Mesodermal cell (in vitro differentiated cells): ENCODE results near the gene IFNAR2.
"Not testable (repeated sequence)": the region's sequence is repeated elsewhere in the genome, so short reads cannot be mapped to it uniquely, and the experiment has no call there.

ENCODE experiments used
- H3K27ac ChIP-seq: 2 replicates; pipeline ENCODE4 v1.7.0; 2013; ENCODE audit warnings: mild to moderate bottlenecking, low read depth, low read length, moderate library complexity; ENCODE audit not compliant: severe bottlenecking
- H3K36me3 ChIP-seq: 2 replicates; pipeline ENCODE4 v1.7.1; 2013; ENCODE audit warnings: mild to moderate bottlenecking, low read length, moderate library complexity; ENCODE audit not compliant: control insufficient read depth, insufficient read depth
- H3K4me1 ChIP-seq: one replicate; pipeline ENCODE4 v1.7.1; 2013; ENCODE audit warnings: mild to moderate bottlenecking, low read length; ENCODE audit not compliant: insufficient read depth, control insufficient read depth, poor library complexity, severe bottlenecking
- H3K4me3 ChIP-seq: 2 replicates; pipeline ENCODE4 v1.7.0; 2013; ENCODE audit warnings: low read length, control low read depth, mild to moderate bottlenecking; ENCODE audit not compliant: insufficient read depth, poor library complexity, severe bottlenecking; ENCODE audit errors: extremely low read depth
- H3K9me3 ChIP-seq: 2 replicates; pipeline ENCODE4 v1.7.1; 2013; ENCODE audit warnings: mild to moderate bottlenecking, low read length, moderate library complexity; ENCODE audit not compliant: control insufficient read depth
- whole genome bisulfite sequencing, 2 experiments: methylation state at CpG; one replicate each; pipeline ENCODE4 v1.1.5; 2013; ENCODE audit warnings: missing lambda C conversion rate in 2 of 2; ENCODE audit not compliant: insufficient coverage in 2 of 2; 5-methylcytosine and 5-hydroxymethylcytosine counted together

The IFNAR2 gene

DNA sequence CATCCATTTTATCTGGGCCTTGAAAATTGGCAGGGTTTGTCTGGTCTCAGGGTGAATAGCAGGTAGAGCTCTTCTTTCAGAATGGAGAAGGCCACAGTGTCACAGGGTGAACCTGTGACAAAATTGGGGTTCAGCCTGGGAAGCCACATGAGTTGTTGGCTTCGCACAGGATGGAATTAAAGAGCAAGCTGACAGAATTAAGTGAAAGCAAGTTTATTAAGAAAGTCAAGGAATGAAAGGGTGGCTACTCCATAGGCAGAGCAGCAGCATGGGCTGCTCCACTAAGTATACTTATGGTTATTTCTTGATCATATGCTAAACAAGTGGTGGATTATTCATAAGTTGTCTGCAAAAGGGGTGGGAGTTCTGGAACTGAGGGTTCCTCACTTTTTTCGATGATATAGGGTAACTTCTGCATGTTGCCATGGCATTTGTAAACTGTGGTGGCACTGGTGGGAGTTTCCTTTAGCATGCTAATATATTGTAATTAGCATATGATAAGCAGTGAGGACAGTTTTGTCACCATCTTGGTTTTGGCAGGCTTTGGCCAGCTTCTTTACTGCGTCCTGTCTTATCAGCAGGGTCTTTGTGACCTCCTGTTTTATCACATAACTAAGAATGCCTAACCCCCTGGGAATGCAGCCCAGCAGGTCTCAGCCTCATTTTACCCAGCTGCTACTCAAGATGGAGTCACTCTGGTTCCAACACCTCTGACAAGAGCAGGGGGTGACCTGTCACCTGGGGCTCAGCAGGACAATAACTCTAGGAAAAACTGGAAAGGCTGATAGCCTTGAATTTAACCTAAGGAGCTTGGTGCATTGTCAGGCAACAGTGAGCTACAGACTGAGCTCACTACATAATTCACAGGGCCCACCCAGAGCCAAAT is 5.1 kb downstream of the IFNAR2 start:
- Histone ChIP-seq H3K9me3 (peaks cover 15% of the 10 kb centered on the region), H3K36me3 (peaks cover 15% of the 10 kb centered on the region), H3K4me1 (peaks cover 23% of the 10 kb centered on the region), H3K27ac (no peak overlapping the region), H3K4me3 (no peak overlapping the region)
- 95 to 100% methylated on average over 2 of the region's 3 CpGs for WGBS, 2 experiments

GRCh38 chr21:33236013-33236686 is 6.4 kb downstream of the IFNAR2 start:
- 93 to 97% methylated on average over 6 of the region's 6 CpGs for WGBS, 2 experiments
- H3K9me3 ChIP-seq = peaks cover 15% of the 10 kb centered on the region
- no peak overlapping the region for H3K27ac ChIP-seq
- H3K36me3 ChIP-seq = peaks cover 15% of the 10 kb centered on the region
- no peak overlapping the region for H3K4me3 ChIP-seq
- peaks cover 23% of the 10 kb centered on the region for H3K4me1 ChIP-seq

GRCh38 chr21:33236766-33237165 is 7.0 kb downstream of the IFNAR2 start:
- Histone ChIP-seq H3K36me3 (peaks cover 17% of the 10 kb centered on the region), H3K27ac (no peak overlapping the region), H3K4me1 (peaks cover 23% of the 10 kb centered on the region), H3K4me3 (no peak overlapping the region), H3K9me3 (peaks cover 15% of the 10 kb centered on the region)
- WGBS, 2 experiments = 100% methylated on average over 1 of the region's 2 CpGs; no CpG with 5 or more reads in 1 of the 2 experiments

GRCh38 chr21:33237486-33237885 is 7.7 kb downstream of the IFNAR2 start:
- Histone ChIP-seq H3K4me3 (no peak overlapping the region), H3K9me3 (peaks cover 15% of the 10 kb centered on the region)
- WGBS, 2 experiments = 100% methylated on average over 2 to 3 of the region's 3 CpGs

GRCh38 chr21:33238146-33238545 is 8.4 kb downstream of the IFNAR2 start:
- no peak overlapping the region for H3K27ac ChIP-seq
- WGBS, 2 experiments = 100% methylated on average over 2 of the region's 4 CpGs
- H3K4me1 ChIP-seq = peaks cover 15% of the 10 kb centered on the region
- peaks cover 15% of the 10 kb centered on the region for H3K9me3 ChIP-seq
- H3K4me3 ChIP-seq = no peak overlapping the region
- H3K36me3 ChIP-seq = peaks cover 20% of the 10 kb centered on the region

More at GRCh38 chr21:33237486-33237885, 7.7 kb downstream of the IFNAR2 start:
- peaks cover 21% of the 10 kb centered on the region for H3K4me1 ChIP-seq
- no peak overlapping the region for H3K27ac ChIP-seq
- peaks cover 20% of the 10 kb centered on the region for H3K36me3 ChIP-seq

GRCh38 chr21:33238565-33239255 is 9.0 kb downstream of the IFNAR2 start:
- Histone ChIP-seq H3K27ac (no peak overlapping the region), H3K4me1 (peaks cover 12% of the 10 kb centered on the region), H3K4me3 (no peak overlapping the region), H3K36me3 (peaks cover 20% of the 10 kb centered on the region), H3K9me3 (peaks cover 15% of the 10 kb centered on the region)
- WGBS, 2 experiments = 100% methylated on average over 1 of the region's 7 CpGs

- H3K27ac ChIP-seq, H3K4me3 ChIP-seq, H3K4me1 ChIP-seq: not testable (repeated sequence)
- Histone ChIP-seq H3K9me3 (peaks cover 15% of the 10 kb centered on the region), H3K36me3 (peaks cover 26% of the 10 kb centered on the region)
These were observed 9.9 kb downstream of the IFNAR2 start for GRCh38 chr21:33239559-33240127.

DNA sequence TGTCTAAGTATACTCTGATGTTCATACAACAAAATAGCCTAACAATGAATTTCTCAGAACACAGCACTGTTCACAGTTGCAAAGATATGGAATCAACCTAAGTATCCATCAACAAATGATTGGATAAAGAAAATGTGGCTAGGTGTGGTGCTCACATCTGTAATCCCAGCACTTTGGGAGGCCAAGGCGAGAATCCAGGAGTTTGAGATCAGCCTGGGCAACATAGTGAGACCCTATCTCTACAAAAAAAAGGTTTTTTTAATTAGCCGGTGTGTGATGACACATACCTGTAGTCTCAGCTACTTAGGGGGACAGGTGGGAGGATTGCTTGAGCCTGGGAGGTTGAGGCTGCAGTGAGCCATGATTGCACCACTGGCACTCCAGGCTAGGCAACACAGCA is 10.7 kb downstream of the IFNAR2 start:
- Histone ChIP-seq H3K4me3 (no peak overlapping the region), H3K9me3 (peaks cover 13% of the 10 kb centered on the region), H3K36me3 (peaks cover 29% of the 10 kb centered on the region), H3K27ac (no peak overlapping the region), H3K4me1 (no peaks in the 10 kb centered on the region)
- WGBS, 2 experiments = 80% methylated on average over 1 of the region's 2 CpGs; no CpG with 5 or more reads in 1 of the 2 experiments

GRCh38 chr21:33241846-33242245 is 12.1 kb downstream of the IFNAR2 start:
- H3K36me3 ChIP-seq = peaks cover 42% of the 10 kb centered on the region
- no peaks in the 10 kb centered on the region for H3K4me1 ChIP-seq
- peaks cover 13% of the 10 kb centered on the region for H3K9me3 ChIP-seq
- WGBS, 2 experiments = 100% methylated on average over 1 of the region's 2 CpGs; no CpG with 5 or more reads in 1 of the 2 experiments
- H3K27ac ChIP-seq = no peak overlapping the region
- no peak overlapping the region for H3K4me3 ChIP-seq

DNA sequence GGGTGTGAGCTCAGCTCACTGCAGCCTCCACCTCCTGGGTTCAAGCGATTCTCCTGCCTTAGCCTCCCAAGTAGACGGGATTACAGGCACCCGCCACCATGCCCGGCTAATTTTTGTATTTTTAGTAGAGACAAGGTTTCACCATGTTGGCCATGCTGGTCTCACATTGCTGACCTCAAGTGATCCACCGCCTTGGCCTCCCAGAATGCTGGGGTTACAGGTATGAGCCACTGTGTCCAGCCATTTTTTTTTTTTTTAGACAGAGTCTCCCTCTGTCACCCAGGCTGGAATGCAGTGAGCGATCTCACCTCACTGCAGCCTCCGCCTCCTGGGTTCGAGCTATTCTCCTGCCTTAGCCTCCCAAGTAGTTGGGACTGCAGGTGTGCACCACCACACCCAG is 13.1 kb downstream of the IFNAR2 start:
- 94 to 100% methylated on average over 3 to 5 of the region's 8 CpGs for WGBS, 2 experiments
- H3K4me3 ChIP-seq, H3K27ac ChIP-seq, H3K4me1 ChIP-seq: not testable (repeated sequence)
- Histone ChIP-seq H3K36me3 (peaks cover 48% of the 10 kb centered on the region), H3K9me3 (peaks cover 10% of the 10 kb centered on the region)
